Osteocyte (in vitro differentiated cells): ENCODE measurements around the gene DEPDC1. TPM values are rescaled to one million over a fixed set of nuclear protein-coding genes. Genes with fewer than 3 reads are reported as not detected.
A peak's percentile ranks its signal among the peaks of the same experiment; 100 is the strongest.
"Not testable (repeated sequence)": the region's sequence is repeated elsewhere in the genome, so short reads cannot be mapped to it uniquely, and the experiment has no call there.

Experiments
- DNase-seq: peaks from one replicate; pipeline ENCODE4 v3.0.0; 2021; ENCODE audit warnings: mixed read lengths; ENCODE audit not compliant: unreplicated experiment; ENCODE audit errors: extremely low spot score
- H3K27ac Mint-ChIP-seq: one replicate; pipeline ENCODE4 v1.8.0; 2021; ENCODE audit warnings: mild to moderate bottlenecking, mixed read lengths; ENCODE audit not compliant: unreplicated experiment
- H3K27me3 Mint-ChIP-seq: one replicate; pipeline ENCODE4 v1.8.0; 2021; ENCODE audit warnings: mixed read lengths; ENCODE audit not compliant: unreplicated experiment
- H3K36me3 Mint-ChIP-seq: one replicate; pipeline ENCODE4 v1.8.0; 2021; ENCODE audit warnings: mixed read lengths; ENCODE audit not compliant: unreplicated experiment
- H3K4me1 Mint-ChIP-seq: one replicate; pipeline ENCODE4 v1.8.0; 2021; ENCODE audit warnings: mixed read lengths; ENCODE audit not compliant: unreplicated experiment
- H3K4me3 Mint-ChIP-seq: one replicate; pipeline ENCODE4 v1.8.0; 2021; ENCODE audit warnings: mild to moderate bottlenecking, moderate library complexity, mixed read lengths; ENCODE audit not compliant: unreplicated experiment
- H3K9me3 Mint-ChIP-seq: one replicate; pipeline ENCODE4 v1.8.0; 2021; ENCODE audit warnings: mixed read lengths; ENCODE audit not compliant: unreplicated experiment
- total RNA-seq: library from RNA; stranded (reverse); gene quantifications from 2 replicates; pipeline ENCODE4 v1.2.1, GENCODE V29; 2021
- TF ChIP-seq, protein P1 (sequence below): fragments of 200-600 bp; sonication (generic); IDR thresholded peaks from 2 replicates; pipeline ENCODE4 v1.5.0; 2021; ENCODE audit warnings: antibody characterized with exemption, mild to moderate bottlenecking, moderate library complexity

DEPDC1 gene
- total RNA-seq, 1 donor from 2014 or later: 4.9 TPM

DNA sequence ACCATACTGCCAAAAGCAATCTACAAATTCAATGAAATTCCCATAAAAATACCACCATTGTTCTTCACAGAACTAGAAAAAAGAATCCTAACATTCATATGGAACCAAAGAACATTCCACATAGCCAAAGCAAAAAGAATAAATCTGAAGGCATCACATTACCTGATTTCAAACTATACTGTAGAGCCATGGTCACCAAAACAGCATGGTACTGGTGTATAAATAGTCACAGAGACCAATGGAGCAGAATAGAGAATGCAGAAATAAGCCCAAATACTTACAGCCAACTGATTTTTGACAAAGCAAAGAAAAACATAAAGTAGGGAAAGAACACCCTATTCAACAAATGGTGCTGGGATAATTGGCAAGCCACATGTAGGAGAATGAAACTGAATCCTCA, 6.2 kb upstream of the DEPDC1 start:
- peaks cover 13% of the 10 kb centered on the region for H3K27me3 Mint-ChIP-seq
- TF ChIP-seq, protein P1, sequence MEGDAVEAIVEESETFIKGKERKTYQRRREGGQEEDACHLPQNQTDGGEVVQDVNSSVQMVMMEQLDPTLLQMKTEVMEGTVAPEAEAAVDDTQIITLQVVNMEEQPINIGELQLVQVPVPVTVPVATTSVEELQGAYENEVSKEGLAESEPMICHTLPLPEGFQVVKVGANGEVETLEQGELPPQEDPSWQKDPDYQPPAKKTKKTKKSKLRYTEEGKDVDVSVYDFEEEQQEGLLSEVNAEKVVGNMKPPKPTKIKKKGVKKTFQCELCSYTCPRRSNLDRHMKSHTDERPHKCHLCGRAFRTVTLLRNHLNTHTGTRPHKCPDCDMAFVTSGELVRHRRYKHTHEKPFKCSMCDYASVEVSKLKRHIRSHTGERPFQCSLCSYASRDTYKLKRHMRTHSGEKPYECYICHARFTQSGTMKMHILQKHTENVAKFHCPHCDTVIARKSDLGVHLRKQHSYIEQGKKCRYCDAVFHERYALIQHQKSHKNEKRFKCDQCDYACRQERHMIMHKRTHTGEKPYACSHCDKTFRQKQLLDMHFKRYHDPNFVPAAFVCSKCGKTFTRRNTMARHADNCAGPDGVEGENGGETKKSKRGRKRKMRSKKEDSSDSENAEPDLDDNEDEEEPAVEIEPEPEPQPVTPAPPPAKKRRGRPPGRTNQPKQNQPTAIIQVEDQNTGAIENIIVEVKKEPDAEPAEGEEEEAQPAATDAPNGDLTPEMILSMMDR: no peak
- no peak overlapping the region for H3K4me3 Mint-ChIP-seq
- no peaks in the 10 kb centered on the region for H3K4me1 Mint-ChIP-seq
- no peak overlapping the region for H3K27ac Mint-ChIP-seq
- no peak for DNase-seq
- H3K9me3 Mint-ChIP-seq: peaks cover 18% of the 10 kb centered on the region
- no peaks in the 10 kb centered on the region for H3K36me3 Mint-ChIP-seq

DNA sequence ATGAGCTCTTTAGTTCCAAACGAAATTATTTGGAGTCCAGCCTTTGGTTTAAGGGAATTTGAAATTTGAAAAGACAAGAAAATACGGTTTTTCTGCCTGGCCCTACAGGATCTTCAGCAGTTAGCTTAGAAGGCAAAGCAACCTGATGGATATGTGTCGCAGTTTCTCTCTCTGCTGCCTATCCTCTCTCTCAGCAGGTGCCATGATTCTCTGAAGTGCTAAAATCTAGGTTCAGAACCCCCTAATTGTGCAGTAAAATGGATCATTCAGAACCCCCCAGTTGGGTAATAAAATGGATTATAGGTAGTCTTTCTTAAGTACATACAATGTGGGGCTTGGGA, 446 bp upstream of the DEPDC1 start:
- TF ChIP-seq, protein P1: no peak
- peaks cover 28% of the 10 kb centered on the region for H3K4me1 Mint-ChIP-seq
- H3K4me3 Mint-ChIP-seq: peak overlapping the region; percentile 87
- DNase-seq: no peak
- H3K9me3 Mint-ChIP-seq: peaks cover 6% of the 10 kb centered on the region
- H3K27ac Mint-ChIP-seq: peak overlapping the region; percentile 72
- no peaks in the 10 kb centered on the region for H3K36me3 Mint-ChIP-seq
- H3K27me3 Mint-ChIP-seq: peaks cover 7% of the 10 kb centered on the region

DNA sequence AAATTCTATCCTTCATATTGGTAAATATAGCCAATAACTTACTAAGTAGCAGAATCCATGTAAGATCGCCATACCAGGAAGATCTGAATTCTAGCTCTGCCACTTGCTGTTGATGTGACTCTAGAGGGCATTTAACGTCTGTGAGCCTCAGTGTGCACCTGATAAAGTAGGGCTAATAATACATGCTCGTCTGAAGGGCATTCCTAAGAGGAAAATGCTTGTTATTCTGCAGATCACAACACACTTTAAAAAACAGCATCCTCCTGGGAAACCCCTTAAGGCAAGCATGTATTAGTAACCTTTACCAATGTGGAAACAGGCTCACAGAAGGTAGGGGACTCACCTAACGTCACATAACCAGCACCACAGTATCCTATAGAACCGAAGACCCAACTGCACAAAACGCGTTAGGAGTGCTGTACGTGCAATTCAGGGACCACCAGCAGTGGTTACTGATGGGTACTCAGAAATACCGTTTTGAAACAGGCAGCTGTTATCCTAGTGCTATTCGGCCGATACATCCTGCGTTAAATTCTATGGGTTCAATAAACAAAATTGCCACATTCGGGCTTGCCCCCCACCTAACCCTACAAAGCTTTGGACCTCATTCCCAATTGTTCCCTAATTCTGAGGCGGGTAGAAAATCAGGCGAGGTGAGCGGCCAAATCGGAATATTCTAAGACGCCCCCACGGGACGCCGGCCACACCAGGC, 758 bp downstream of the DEPDC1 start:
- H3K27ac Mint-ChIP-seq: peak overlapping the region; percentile 78
- no peaks in the 10 kb centered on the region for H3K36me3 Mint-ChIP-seq
- no peaks in the 10 kb centered on the region for H3K27me3 Mint-ChIP-seq
- peaks cover 30% of the 10 kb centered on the region for H3K4me1 Mint-ChIP-seq
- H3K4me3 Mint-ChIP-seq: peak overlapping the region; percentile 87
- H3K9me3 Mint-ChIP-seq: no peaks in the 10 kb centered on the region
- TF ChIP-seq, protein P1: no peak
- no peak for DNase-seq

- DNase-seq: no peak
- peak overlapping the region; percentile 87 for H3K4me3 Mint-ChIP-seq
Measured at GRCh38 chr1:68495532-68495931, 1.4 kb downstream of the DEPDC1 start.

DNA sequence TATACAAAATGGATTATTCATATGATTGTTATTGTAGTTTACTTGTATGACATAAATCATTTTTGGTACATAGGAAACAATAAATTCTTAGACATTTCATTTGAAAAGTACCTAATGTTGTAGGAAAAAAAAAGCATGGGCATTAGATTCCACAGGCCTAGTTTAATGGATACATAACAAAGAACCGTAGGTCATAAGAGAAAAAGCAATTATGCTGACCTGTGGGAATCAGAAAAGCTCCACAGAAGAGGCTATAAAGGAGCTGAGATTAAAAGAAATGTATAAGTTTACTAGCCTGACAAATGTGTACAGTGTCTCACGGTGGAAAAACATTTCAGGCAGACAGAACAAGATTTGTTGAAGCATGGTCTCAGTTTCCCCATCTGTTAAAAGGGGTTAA, 3.7 kb downstream of the DEPDC1 start:
- H3K4me3 Mint-ChIP-seq: no peak overlapping the region
- H3K9me3 Mint-ChIP-seq: no peaks in the 10 kb centered on the region
- no peaks in the 10 kb centered on the region for H3K27me3 Mint-ChIP-seq
- peak overlapping the region; percentile 29 for H3K27ac Mint-ChIP-seq
- DNase-seq: no peak
- H3K36me3 Mint-ChIP-seq: no peaks in the 10 kb centered on the region
- TF ChIP-seq, protein P1: no peak
- peaks cover 39% of the 10 kb centered on the region for H3K4me1 Mint-ChIP-seq

More at GRCh38 chr1:68495532-68495931, 1.4 kb downstream of the DEPDC1 start:
- peaks cover 34% of the 10 kb centered on the region for H3K4me1 Mint-ChIP-seq
- TF ChIP-seq, protein P1: no peak
- H3K27ac Mint-ChIP-seq: peak overlapping the region; percentile 11
- H3K36me3 Mint-ChIP-seq: no peaks in the 10 kb centered on the region
- no peaks in the 10 kb centered on the region for H3K9me3 Mint-ChIP-seq
- H3K27me3 Mint-ChIP-seq: no peaks in the 10 kb centered on the region

DNA sequence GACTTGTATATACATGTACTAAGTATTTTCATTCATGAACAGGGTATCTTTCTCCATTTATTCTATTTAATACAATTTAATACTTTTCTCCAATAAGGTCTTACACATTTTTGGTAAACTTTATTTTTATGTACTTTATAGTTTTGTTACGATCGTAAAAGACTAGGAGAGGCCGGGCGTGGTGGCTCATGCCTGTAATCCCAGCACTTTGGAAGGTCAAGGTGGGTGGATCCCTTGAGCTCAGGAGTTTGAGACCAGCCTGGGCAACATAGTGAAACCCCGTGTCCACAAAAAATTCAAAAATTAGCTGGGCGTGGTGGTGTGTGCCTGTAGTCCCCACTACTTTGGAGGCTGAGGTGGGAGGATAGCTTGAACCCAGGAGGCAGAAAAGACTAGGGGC, 4.6 kb downstream of the DEPDC1 start:
- not testable (repeated sequence) for H3K4me3 Mint-ChIP-seq, H3K36me3 Mint-ChIP-seq, DNase-seq, H3K27me3 Mint-ChIP-seq, H3K9me3 Mint-ChIP-seq
- H3K27ac Mint-ChIP-seq: peak overlapping the region; percentile 29
- H3K4me1 Mint-ChIP-seq: peaks cover 42% of the 10 kb centered on the region
